Activated CD4-positive, alpha-beta T cell treated with anti-CD3 and anti-CD28 coated beads, Interleukin-2, amount 50 U/mL, for 48 hours (primary cell): ENCODE measurements around the gene HEATR1.
"Not testable (repeated sequence)": the region's sequence is repeated elsewhere in the genome, so short reads cannot be mapped to it uniquely, and the experiment has no call there.

Source experiments
- DNase-seq, 2 experiments: peaks; one replicate each; pipeline ENCODE4 v3.0.0-alpha.2; 2020

Gene HEATR1

GRCh38 chr1:236509203-236509602 lies 95.1 kb downstream of the HEATR1 start:
- DNase-seq, result no peak

- DNase-seq, result no peak
Observed at GRCh38 chr1:236508593-236509027, 95.7 kb downstream of the HEATR1 start.

- DNase-seq, result no peak
Observed at GRCh38 chr1:236507022-236507700, 97.2 kb downstream of the HEATR1 start.

- not testable (repeated sequence) for DNase-seq
Observed at GRCh38 chr1:236504338-236504737, 100.0 kb downstream of the HEATR1 start.

GRCh38 chr1:236502972-236503639 lies 101.2 kb downstream of the HEATR1 start:
- DNase-seq, result peak in 1 of 2 experiments; percentile 28

- no peak for DNase-seq
Observed at GRCh38 chr1:236502579-236502971, 101.7 kb downstream of the HEATR1 start.

- no peak for DNase-seq
Observed at GRCh38 chr1:236501093-236501492, 103.2 kb downstream of the HEATR1 start.
